PC-9 (cell line): ENCODE measurements around the gene BIRC5.

Experiments used
- CTCF ChIP-seq: fragments of 200-600 bp; sonication (generic); conservative IDR thresholded peaks from 2 replicates; pipeline ENCODE4 v1.6.1; 2017; ENCODE audit warnings: mixed run types, antibody characterized with exemption, mild to moderate bottlenecking, moderate library complexity
- EZH2 ChIP-seq: fragments of 200-600 bp; sonication (generic); IDR thresholded peaks from 2 replicates; pipeline ENCODE4 v1.8.0; 2017; ENCODE audit warnings: antibody characterized with exemption, low read depth

DNA sequence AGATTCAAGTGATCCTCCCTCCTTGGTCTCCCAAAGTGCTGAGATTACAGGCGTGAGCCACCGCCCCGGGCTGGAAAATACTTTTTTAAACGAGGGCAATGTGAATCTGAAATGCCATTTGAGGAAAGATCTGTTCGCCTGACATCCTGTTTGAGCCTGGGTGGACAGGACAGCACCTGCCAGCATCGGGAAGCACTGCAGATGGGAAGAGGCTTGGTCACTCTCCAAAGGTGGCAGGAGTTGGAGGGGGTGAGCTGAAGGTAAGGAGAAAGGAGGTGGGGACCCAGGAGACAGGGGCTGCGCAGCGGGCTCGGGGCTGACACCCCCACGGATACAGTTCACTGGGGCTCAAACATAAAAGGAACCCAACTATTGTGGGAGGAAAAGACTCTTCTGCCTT, 3.9 kb upstream of the BIRC5 start:
- TF ChIP-seq EZH2 = no peak
- TF ChIP-seq CTCF = no peak
